NCI-H774 (cell line): Measurements from ENCODE around the gene IL10RB.

Experiments used
- DNase-seq: peaks from one replicate; lab custom pipeline; 2025; lab: John Stamatoyannopoulos, UW

Gene IL10RB

DNA sequence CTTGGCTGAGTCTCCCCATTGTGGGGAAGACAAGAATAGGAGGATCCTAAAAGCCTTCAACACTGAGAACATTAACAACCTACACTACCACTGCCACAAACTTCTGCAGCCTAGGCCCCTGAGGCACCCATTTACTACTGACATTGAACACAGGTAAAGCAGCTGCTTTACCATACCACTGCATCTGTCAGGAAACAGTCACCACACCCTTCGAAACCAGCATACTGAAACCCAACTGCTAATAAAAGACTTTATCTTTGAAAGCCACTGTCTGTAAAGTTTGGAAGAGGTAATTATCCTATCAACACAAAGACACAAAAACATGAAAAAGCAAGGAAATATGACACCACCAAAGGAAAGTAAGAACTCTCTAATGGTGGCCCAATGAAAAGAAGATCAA is 66.0 kb downstream of the IL10RB start:
- no peak for DNase-seq

DNA sequence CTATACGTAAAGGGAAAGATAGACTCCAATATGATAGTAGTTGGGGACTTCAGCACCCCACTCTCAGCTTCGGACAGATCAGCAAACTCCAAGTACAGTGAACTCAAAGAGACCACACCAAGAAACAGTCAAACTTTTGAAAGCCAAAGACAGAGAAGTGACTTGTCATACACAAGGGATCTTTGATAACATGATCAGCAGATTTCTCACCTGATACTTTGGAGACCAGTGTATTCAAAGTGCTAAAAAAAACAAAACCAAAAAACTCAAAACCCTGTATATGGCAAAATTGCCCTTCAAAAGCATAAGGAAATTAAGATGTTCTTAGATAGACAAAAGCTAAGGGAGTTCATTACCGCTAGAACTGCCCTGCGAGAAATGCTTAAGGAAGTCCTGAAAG is 68.0 kb downstream of the IL10RB start:
- DNase-seq: no peak

- no peak for DNase-seq
Measured at GRCh38 chr21:33334824-33335223, 68.7 kb downstream of the IL10RB start.

DNA sequence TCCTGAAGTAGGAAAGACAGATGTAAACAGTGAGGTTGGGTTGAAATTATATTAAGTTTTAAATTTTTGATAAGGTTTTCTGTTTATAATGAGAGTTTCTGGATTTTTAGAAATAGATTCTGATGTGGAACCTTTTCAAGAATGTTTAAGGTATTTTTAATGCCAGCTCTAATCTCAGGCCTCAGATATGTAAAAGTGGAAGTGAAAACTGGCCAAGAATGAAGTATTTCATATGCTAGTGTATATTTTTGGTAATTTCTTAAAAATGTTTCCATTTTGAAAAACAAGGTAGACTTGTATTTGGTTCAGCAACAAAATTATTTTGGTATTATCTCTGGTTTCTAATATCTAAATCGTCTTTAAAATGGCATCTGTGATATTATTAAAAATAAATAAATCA is 73.0 kb downstream of the IL10RB start:
- DNase-seq: no peak

DNA sequence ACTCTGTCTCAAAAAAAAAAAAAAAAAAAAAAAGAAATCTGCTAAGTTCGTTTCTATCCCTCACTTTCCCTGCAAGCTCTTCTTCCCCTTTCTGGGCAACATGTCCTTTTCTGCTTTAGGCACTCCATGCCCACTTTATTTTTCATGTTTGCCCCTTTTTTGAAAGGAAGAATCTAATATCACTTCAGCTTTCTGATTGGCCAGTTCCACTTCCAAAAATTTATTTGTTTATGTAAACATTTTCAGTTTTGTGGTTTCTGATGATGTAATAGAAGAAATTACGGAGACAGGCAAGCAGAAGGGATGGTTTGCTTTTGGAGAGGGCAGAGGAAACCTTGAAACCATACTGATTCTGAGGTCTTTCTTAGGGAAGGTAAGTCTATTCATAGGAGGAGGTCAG is 73.8 kb downstream of the IL10RB start:
- DNase-seq: no peak

- no peak for DNase-seq
Measured at GRCh38 chr21:33345751-33346238, 79.6 kb downstream of the IL10RB start.
